GM12865 (cell line): ENCODE data around the gene TBXT.

Experiments
- DNase-seq: peaks from one replicate; pipeline ENCODE4 v3.0.0; 2010; ENCODE audit warnings: low read depth
- H3K4me3 ChIP-seq: 2 replicates; pipeline ENCODE4 v1.5.1; 2011; ENCODE audit warnings: mild to moderate bottlenecking, low read depth, low read length, control low read depth
- CTCF ChIP-seq: IDR thresholded peaks from 2 replicates; pipeline ENCODE4 v1.5.1; 2011; ENCODE audit warnings: low read length, control low read depth, low read depth, inconsistent platforms; ENCODE audit not compliant: insufficient read depth; ENCODE audit errors: missing control alignments

Gene TBXT

GRCh38 chr6:166115609-166116008, 52.0 kb downstream of the TBXT start:
- no peak overlapping the region for H3K4me3 ChIP-seq
- no peak for DNase-seq
- no peak for TF ChIP-seq CTCF

GRCh38 chr6:166112580-166112979, 55.1 kb downstream of the TBXT start:
- no peak for DNase-seq
- H3K4me3 ChIP-seq = no peak overlapping the region
- TF ChIP-seq CTCF = no peak

- no peak overlapping the region for H3K4me3 ChIP-seq
- no peak for TF ChIP-seq CTCF
- peak; percentile 34 for DNase-seq
Observed at GRCh38 chr6:166109608-166110007, 58.0 kb downstream of the TBXT start.
